ENCODE measurements around the gene GLCE.

GLCE gene

GRCh38 chr15:69210574-69210973, 50.1 kb downstream of the GLCE start:
- no peak for DNase-seq

- no peak for DNase-seq
These were observed 53.4 kb downstream of the GLCE start for GRCh38 chr15:69213786-69214185.

DNA sequence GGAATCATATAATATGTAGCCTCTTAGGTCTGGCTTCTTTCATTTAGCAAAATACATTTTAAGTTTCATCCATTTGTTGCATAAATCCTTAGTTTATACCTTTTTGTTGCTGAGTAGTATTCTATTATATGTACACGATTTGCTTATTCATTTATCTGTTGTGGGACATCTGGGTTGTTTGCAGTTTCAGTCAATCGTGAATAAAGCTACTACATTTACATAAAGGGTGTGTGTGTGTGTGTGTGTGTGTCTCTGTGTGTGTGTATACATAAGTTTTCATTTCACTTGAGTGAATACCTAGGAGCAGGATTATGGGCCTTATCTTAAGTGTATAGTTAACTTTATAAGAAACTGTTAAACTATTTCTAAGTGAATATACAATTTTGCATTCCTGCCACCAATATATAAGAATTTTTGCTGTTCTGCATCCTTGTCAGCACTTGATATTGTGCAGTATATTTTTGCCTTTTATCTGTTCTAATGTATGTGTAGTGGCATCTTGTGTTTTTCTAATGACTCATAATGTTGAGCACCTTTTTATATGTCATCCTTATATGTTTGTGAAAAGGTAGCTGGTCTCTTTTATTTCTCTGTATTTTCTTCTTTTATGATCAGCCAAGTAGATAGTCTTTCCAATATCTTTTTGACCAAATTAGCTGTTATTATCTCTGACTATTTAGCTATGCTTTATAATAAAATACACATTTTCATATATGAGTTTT, 55.0 kb downstream of the GLCE start:
- DNase-seq = no peak

- no peak for DNase-seq
These were observed 56.9 kb downstream of the GLCE start for GRCh38 chr15:69217381-69217780.

GRCh38 chr15:69219690-69220089, 59.3 kb downstream of the GLCE start:
- no peak for DNase-seq

GRCh38 chr15:69222002-69222474, 61.6 kb downstream of the GLCE start:
- DNase-seq = no peak

- DNase-seq = no peak
These were observed 62.8 kb downstream of the GLCE start for GRCh38 chr15:69223083-69223813.

DNA sequence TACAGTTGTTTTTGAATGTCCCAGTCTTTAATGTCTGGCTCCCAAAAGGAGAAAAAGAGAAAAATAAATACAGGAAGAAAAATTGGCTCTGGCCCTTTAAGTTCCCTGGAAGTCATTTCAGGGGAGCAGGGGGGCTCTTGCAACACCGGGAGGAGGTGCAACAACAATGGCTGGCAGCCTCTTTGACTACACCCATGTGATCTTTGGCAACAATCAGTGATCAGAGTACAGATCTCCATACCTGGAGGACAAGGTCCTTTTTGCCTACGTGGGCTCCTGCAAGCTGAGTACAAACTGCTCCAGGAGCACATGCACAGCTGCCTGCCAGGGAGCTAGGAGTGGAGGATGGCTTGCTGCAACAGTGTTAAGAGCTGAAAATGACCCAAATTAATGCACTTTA, 63.9 kb downstream of the GLCE start:
- no peak for DNase-seq

DNA sequence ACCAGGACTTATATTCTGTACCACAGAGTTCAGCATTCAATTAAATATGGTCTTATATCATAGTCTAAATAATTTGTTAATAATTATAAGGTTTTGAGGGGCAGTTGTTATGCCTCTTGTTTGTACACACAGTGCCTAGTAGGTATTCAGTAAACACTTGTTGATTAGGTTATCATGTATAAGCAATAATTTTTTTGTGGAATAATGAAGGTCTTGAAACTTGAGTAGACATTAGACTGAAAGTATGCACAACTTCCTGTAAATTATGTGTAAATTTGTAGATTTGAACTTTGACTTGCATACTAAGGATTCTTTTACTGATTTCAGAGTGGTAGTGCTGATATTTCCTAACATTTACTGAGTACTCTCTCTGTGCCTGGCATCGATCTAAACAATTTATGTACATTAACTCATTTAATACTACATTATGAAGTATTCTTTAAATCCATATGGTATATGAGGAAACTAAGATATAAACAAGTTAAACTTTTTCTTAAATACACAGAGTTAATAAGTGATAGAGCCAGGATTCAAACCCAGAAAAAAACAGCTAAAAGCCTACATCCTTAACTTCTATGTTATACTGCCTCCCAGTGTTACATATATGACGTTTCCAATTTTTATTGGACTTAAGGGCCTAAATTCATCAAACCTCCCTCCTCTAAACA, 65.1 kb downstream of the GLCE start:
- no peak for DNase-seq

- DNase-seq = no peak
These were observed 65.6 kb downstream of the GLCE start for GRCh38 chr15:69226023-69226355.

DNA sequence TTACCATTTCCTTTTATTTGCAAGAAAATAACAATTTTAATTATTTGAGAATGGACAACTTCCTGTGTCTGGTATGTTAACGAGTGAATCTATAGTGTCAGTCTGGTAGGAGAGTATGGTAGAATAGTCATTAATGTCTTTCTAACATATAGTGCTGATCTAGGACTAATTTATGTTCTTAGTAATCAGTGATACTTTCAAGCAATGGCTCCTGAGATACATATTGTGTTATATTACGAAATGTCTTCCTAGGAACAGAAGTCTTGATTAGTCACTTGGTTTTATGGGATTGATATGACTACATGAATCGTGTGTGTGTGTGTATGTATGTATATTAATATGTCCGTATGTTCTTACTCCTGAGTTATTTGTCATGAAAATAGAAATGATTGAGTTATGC, 71.7 kb downstream of the GLCE start:
- DNase-seq = no peak

GRCh38 chr15:69232765-69233164, 72.3 kb downstream of the GLCE start:
- DNase-seq = no peak

- no peak for DNase-seq
These were observed 74.2 kb downstream of the GLCE start for GRCh38 chr15:69234676-69235075.

GRCh38 chr15:69236505-69236904, 76.1 kb downstream of the GLCE start:
- DNase-seq = no peak

DNA sequence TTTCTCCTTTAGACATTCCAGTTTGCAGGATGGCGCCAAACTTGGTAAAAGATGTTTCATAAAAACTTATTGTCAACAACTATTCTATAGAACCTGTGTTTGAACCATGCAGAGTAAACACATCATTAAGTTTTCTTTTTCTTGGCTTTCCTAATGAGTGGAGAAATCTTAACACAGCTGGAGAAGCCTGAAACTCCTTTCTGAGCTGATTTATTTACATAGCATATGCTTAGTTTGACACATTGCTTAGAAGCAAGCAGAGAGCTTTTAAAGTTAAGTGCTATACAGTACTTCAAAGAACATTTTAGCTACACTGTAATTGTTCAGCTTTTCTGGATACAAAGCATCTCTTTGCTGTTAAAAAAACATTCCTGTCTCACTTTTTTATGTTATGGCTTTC, 77.3 kb downstream of the GLCE start:
- DNase-seq = no peak

- no peak for DNase-seq
These were observed 84.4 kb downstream of the GLCE start for GRCh38 chr15:69244798-69245197.

DNA sequence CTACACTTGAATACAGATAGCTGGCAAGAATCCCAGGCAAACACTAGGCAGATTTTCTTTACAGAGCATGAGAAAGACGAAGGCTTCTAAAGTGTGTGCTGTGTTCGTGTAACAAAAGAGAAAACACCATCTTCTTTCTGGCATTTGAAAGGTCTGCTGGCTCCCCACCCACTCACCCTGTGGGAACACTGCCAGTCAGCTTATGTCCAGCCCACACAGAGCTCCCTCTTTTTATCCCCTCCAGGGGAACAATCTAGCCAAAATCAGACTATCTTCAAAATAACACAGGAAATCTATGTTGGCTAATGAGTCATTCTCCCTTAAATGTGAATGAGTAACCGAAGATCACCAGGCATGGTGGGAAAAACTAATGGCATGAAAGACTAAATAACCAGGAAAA, 92.7 kb downstream of the GLCE start:
- DNase-seq = no peak

DNA sequence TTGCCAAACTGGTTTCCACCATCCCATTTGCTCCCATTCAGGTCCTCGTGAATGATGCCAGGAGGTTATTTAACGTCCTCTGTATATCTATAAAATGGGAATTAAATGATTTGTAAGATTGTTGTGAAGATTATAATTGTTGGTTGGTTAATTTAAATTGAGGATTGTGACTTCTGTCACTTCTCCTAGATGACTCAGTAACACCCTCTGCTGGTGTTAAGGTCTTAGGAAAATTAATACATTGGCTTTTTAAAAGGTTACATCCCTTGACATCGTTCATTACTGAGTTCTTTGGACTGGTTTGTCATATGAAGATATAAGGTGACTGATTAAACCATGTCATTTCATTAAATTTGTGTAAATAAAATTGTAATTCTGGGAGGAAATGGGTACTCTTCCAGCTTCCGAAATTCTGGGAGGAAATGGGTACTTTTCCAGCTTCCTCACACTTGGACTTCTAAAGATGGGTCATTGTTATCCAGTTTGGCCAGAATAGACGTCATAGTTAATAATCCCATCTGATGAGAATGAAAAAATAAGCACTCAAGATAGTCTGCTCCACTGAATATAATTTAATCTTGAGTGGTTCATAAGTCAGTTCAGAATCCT, 105.0 kb downstream of the GLCE start:
- no peak for DNase-seq

- DNase-seq = no peak
These were observed 110.8 kb downstream of the GLCE start for GRCh38 chr15:69271217-69271616.

- no peak for DNase-seq
These were observed 111.7 kb downstream of the GLCE start for GRCh38 chr15:69272139-69272538.

DNA sequence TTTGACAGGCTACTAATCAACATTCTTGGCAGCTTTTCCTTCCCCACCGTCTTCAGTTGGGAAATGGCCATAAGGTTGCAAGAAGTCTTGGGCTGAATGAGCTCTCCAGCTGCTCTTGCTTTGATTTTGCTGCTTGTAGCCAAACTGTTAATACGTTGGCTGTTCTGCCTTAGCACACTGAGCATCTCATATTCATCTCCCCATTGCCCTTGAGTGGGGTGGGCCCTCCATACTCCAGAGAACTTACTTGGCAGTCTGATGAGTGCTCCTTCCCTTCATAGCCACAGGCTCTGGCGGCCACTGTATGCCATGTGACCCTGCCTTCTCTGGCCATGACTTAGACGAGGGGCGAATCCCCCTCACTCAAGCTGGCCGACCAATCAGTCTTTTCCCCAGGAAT, 112.5 kb downstream of the GLCE start:
- DNase-seq = no peak

DNA sequence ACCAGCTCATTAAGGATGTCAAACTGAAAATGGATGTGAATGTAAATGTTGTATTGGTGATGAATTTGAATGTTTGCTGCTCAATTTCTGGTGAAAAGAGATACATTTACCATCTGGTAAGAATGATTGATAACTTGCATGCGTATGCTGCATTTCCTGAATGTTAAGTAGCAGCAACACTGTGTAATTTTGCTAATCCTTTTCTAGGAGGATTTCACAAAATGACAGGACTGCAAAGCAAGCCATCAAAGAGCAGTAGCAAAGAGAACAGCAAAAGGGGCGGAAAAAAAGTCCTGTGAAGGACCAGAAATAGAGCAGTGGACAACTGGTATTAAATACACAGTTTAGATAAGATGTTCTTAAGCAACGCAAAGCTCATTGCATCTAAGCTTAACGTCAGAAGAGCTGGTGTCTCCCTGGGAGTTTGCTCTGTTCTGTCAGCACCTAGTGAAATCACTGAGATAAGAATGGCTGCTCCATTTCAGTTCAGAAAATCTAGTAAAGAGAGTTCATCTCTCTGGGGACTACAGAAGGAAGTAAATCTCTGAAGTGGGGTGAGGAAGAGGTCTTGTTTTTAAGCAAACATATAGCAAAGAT, 114.7 kb downstream of the GLCE start:
- no peak for DNase-seq

GRCh38 chr15:69275933-69276560, 115.6 kb downstream of the GLCE start:
- DNase-seq = no peak
